Dermis blood vessel endothelial cell (primary cell): Measurements from ENCODE around the gene MARCO. TPM values are rescaled to one million over a fixed set of nuclear protein-coding genes. Genes with fewer than 3 reads are reported as not detected.

ENCODE experiments used
- DNase-seq: peaks from one replicate; pipeline ENCODE4 v3.0.0; 2010
- total RNA-seq: library from RNA; depleted of rRNA; stranded (reverse); fragments of >200 nt; gene quantifications from 2 replicates; pipeline ENCODE4 v1.2.3, GENCODE V29; 2014

The MARCO gene
- total RNA-seq: not detected in 2 replicates

GRCh38 chr2:118942031-118942430, at the start of gene MARCO:
Gene MARCO (plus strand): TSS chr2:118942194. CDS start chr2:118942301, 107 bp downstream.
- no peak for DNase-seq

DNA sequence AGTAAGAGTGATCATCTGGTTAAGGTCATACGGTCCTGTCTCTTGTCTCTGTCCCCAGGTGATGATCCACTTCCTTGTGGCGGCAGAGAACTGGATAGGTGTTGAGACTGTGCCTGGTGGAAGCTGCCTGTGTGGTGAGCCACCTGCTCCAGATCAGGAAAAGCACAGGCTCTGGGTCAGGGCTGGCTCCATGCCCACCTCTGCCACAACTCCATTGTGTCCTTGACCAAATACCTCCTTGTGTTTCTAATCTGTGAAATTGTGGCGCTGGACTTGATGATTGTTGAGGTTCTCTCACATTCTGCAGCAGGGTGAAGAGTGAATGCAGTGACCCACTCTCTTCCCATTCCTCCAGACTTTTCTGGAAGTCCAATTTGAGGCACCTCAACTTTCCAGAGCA, 48.9 kb upstream of the MARCO start:
- DNase-seq: no peak

DNA sequence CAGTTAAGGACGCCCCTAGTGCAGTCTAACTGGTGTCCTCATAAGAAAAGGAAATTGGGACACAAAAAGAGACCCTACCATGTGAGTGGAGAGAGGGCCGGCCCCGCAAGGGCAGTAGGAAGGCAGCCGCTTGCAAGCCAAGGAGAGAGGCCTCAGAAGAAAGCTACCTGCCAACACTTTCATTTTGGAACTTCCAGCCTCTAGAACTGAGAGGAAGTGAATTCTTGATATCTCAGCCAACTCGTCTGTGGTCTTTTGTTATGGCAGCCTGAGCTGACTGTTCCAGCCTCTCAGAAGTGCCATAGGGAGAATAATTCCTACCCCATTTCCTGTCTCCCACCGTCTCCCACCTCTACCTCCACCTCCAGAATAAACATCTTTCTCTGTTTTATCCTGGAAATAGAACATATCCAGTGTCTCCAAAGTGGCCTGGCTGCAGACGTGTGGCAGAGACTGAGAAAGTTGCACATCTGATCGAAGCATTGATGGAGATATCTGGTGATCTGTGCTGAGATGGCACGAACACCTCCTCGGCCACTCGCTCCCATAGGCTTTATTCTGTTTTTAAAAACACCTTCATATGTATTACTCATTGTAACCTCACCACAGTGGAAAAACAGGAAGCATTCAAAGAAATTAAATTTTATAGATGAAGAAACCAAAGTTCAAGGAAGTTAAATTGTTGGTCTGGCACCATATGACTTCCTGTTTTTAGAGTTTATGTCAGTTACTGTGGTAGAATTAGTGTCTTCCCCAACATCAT, 39.5 kb upstream of the MARCO start:
- no peak for DNase-seq

GRCh38 chr2:118903029-118903351, 39.0 kb upstream of the MARCO start:
- no peak for DNase-seq

DNA sequence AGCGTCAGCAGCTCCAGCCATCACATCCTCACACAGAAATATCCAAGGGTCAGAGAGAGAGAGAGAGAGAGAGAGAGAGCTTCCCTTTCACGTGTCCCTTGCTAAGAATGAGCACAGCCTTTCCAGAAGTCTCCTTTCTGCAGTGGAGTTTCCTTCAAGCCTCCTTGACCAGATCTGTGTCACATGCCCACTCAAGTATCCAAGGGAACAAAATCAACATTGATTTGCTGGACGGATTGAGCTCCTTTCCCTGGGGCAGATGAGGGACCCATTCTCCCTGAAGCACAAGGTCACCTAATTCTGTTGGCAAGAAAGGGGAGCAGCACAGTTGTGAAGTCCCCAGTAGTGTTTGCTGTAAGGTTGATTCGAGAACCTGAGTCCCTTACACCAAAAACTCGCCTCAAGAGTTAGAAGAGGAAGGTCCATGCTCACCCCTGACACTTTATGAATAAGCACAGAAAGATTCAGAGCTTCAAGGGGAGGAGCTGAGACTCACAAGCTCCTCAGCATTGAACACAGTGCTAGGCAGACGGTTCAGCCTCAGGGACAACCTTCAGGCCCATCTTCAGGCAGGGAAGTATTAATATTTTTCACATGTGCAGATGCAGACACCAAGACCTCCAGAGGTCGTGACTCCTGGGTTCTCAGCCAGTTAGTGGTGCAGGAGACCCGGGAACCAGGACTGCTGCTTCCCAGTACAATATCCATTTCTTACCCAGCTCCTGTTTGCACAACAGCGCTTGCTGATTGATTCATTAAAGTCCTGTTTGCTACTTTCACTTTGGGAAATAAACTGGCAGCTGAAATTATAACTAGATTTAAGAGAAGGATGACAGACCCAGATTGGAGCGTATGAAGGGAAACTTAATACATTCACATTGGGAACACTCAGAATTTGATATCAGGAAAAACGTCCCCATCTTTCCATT, 38.2 kb upstream of the MARCO start:
- DNase-seq: no peak

DNA sequence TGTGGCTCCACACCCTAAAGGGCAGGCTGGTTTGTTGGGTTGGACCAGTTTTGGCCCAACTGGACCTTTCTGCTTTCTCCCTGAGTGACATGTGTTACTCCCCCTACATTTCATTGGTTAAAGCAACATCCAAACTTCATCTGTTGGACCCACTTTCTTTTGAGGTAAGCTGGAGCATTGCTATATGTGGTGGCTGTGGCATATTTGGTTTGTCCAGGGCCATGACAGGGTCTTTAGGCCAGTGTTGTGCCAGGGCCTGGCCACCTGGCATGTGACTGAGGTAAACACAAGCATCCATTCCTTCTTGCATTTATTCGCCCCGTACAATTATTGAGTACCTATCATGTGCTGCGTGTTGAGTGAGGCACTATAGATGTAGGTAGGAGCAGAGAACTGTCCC, 36.8 kb upstream of the MARCO start:
- DNase-seq: no peak

- DNase-seq: no peak
Measured at GRCh38 chr2:118906186-118906585, 35.8 kb upstream of the MARCO start.

- DNase-seq: no peak
Measured at GRCh38 chr2:118907759-118908158, 34.2 kb upstream of the MARCO start.

DNA sequence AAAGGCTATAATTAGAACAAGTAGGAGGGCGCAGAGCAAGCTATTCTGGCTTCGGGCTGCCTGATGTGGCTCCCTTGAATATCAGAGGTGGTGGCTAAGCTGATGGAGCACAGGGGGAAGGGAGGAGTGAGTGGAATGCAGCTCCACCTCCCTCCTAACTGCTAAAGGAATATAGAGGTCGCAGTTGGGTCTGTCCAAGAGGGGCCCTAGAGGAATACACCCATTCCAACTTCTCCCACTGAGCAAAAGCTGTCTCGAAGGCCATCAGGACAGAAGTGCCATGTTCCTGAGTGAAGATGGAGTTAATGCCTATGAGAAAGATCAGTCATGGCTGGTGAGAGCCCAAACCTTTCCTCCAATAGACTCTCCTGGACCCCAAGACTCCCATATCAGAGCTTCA, 32.8 kb upstream of the MARCO start:
- no peak for DNase-seq

DNA sequence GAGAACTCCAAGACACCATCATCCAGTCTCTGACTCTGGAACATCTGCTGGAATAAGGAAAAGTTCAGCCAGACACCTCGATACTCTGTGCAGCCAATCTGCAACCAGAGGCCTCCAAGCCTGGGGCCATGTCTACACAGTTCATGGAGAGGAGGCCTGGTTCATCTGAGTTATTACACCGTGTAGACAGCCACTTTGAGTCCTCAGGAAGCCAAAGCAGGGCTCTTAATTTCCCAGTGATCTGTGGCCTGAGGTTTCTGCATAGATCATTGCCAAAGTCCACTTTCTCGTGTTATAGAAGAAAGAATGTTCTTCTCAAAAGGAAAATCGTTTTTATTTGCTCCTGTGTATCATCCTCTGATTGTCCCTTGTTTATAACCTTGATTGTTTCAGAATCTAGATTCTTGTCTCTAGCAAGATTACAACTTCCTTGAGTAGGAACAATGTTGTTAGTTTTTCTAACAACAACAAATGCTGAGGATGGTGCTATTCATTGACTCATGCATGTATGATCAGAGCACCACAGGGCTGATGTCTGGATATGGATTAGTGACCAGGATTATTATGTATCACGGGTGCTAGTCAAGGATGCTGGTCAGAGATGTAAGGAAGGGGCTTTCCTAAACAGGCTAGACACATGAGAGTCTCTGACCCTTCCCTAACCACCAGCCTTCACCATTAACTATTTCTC, 30.7 kb upstream of the MARCO start:
- no peak for DNase-seq

DNA sequence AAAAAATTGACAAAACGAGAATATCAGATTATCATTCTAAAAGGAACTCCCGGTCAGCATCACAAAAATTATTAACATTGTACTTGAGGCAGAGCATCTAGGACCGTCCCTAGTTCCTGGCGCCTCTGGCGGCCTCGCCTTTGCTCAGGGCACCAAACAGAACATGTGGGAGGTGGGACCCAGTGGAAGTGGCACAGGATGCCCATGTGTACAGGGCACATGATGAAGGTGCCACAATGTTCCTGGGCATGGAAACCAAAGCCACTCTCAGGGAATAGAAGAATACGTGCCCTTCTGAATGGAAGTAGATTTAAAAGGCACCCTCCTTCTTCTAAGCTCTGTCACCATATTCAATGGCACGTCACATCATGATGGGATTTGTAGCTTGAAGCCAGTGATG, 30.1 kb upstream of the MARCO start:
- DNase-seq: no peak

DNA sequence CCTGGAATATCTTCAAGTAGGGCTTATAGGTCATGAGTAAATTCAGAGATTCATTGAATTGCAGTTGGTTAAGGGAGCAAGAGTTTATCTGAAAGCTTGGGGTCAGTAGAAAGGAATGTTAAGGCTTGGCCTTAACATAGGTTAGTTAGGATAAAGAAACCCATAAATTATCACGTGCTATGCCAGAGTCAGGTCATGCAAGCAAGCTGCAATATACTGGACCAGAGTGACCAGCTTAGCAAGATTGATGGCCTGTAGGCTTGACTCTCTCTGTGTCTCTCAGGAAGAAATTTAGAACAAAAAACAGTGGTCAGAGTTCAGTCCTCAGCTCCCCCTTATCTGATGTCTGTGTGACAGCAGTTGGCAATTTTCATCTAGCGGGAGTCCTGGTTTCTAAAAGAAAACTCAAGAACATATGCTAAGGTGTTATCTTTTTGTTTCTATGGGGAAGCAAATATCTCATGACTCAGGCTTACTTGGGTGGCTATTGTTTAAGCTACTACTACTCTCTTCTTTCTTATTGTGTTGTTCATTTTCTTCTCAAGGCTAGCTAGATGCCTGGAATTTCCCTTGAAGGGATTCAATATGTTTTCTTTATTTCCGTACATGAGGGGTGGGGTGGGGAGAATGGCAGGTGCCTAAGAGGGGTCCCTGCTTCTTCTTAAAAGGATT, 28.7 kb upstream of the MARCO start:
- no peak for DNase-seq

GRCh38 chr2:118913803-118914645, 28.0 kb upstream of the MARCO start:
- no peak for DNase-seq

DNA sequence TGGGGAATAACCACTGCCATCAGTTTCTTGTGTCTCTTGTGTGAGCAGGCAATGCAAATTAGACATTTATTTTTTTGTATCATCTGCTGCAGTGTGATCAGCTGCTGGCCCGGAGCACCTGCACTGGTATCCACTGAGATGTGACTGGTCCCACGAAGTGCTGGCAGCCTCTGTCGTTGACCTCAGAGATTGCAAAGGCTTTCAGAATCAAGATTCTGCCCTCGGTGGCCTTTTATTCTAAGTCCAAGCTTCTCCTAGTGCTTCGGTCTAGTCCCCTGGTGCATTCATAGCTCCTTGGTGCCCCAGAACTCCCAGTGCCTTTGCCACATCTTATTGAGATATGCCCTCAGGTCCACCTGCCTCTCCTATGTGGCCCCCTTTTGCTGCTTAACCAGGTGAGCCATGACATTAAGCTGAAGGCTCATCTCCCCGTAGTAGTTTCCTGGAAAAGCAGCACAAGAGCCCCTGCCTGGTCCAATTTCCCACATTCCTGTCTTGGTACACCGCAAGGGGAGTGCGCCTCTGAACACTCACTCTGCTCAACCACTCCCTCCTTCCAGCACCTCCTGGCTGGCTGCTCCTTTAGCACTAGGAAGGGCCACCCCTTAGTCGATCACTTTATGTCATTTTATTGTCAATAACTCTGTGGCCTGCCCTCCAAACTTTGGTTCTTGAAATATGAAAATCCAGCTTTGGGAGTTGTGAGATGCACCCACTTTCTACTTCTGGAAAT, 27.1 kb upstream of the MARCO start:
- no peak for DNase-seq

- DNase-seq: no peak
Measured at GRCh38 chr2:118918017-118918416, 24.0 kb upstream of the MARCO start.

- no peak for DNase-seq
Measured at GRCh38 chr2:118921646-118922045, 20.3 kb upstream of the MARCO start.

GRCh38 chr2:118922254-118922653, 19.7 kb upstream of the MARCO start:
- DNase-seq: no peak

DNA sequence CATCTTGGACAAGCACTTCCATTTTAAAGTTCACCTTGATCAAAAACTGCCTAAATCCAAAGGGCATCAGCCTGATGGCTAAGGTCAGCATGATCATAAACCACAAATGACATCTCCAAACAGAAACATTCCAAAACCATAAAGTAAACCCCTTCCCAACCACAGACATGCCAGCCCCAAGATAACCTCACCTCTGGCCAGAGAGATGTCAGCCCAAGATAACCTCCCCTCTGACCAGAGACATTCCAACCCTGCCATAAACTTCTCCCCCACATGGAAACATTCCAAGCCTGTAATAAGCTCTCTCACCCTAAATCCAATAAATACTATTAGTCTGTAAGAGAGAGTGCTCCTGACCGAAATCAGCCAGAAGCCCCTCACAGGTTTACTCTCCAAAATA, 18.6 kb upstream of the MARCO start:
- no peak for DNase-seq

- DNase-seq: no peak
Measured at GRCh38 chr2:118925476-118925875, 16.5 kb upstream of the MARCO start.

DNA sequence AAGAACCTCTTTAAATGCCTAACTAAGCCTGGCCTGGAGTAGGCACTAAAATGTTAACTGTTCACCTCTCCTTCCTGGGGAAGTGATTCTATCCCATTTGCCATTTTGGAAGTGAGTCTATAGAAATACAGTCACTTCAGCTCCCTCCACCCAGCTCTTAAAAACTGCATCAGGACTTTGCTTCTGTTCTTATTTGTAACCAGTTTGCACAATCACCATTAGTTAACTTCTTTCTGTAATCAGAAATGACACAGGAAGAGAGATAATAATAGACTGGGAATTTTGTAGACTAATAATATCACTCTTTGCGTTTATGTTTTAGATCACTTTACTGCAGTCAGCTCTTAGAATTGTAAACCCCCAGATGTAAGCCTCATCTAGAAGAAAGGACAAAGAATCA, 16.0 kb upstream of the MARCO start:
- no peak for DNase-seq

GRCh38 chr2:118929059-118929458, 12.9 kb upstream of the MARCO start:
- no peak for DNase-seq
